ENCODE measurements around the gene ANXA11.
A peak's percentile ranks its signal among the peaks of the same experiment; 100 is the strongest.
"Not testable (repeated sequence)": the region's sequence is repeated elsewhere in the genome, so short reads cannot be mapped to it uniquely, and the experiment has no call there.

Gene ANXA11

DNA sequence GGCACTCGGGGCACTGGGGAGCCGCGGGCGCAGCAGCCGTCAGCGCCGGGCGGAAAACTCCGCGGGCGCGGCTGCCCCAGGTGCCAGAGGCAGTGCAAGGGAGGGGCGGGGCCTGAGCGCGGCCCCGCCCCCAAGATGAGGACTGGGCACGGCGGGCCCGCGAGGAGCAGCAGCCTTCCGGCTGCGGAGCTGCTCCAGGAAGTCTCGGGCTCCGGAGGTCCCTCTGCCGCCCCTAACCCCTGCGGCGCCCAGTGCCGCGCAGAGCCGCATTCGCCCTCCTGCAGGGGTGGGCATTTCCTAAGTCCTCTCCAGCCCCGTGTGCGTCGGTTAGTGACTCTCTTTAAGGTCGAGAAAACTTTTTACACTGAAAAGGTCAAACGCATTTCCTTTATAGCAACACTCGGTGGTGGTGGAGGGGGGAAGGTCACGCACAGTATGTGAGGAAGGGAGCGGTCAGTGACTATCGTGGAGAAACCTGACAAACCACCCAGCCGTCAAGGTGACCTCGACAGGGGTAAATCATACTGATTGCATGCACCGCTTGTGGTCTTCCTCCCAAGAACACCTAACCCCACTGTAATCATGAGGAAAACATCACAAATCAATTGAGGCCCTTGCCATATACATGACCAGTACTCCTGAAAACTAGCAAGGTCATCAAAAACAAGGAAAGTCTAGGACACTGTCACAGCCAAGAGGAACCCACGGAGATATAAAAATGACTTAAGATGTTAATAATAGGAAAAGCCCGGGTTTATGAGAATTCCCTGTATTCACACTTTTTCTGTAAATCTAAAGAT lies at the start of gene ANXA11:
Gene ANXA11 (minus strand): TSS at position 61 of the 800 bp plus-strand sequence. CDS start 32,676 bp downstream, outside the sequence.
- peak; percentile 89 for DNase-seq

DNA sequence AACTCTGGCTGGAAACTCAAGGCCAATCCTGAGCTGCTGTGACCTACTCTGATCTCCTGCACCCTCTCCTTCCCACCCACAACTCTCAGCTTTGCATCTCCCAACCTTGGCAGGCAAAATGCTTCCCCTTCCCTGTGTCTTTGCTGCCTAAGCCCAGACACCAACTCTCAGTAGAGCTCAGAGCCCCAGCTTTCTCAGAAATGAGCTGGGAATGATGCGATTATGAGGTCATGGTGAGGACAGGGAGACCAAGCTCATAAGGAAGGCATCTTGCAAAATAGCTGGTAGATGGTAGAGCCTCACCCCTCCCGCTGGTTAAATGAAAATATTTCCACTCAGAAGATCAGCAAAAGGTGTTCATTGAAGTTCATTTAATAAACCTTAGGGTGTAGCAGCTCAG lies 49.4 kb upstream of the ANXA11 start:
- not testable (repeated sequence) for DNase-seq

DNA sequence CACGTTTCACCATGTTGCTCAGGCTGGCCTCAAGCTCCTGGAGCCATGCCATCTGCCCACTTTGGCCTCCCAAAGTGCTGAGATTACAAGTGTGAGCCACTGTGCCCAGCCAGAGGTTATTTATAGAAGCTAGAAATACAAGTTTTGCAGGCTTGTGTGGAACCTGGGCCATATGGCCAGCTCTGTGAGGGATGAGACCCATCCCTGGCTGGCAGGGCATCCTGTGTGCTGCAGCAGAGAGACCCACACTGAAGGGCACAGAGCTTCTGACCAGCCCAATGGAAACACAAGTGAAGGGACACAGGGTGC lies 48.6 kb upstream of the ANXA11 start:
- not testable (repeated sequence) for DNase-seq

DNA sequence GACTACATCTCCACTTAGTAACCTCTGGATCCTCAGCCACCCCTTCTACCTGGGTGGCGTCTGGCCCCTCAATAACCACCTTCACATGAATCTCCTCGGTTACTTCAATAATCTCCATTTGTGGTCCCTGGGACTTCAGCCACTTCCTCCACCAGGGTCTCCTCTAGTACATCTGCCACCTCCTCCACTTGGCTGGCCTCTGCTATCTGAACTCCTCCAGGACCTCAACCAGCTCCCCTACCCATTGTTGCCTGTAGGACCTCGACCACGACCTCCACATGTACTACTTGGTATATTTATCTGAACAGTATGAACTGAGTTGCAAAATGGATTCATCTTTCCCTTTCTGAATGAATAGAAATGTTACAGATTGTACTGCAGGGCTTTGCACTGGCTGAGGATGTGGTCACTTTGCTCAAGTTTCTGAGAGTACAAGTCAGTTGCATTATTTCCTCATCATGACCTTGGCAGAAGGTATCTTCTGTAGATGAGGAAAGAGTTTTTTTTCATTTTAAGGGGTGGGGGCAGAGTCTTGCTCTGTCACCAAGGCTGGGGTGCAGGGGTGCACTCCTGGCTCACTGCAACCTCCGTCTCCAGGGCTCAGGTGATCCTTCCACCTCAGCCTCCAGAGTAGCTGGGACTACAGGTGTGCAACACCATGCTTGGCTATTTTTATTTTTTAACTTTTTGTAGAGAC lies 48.1 kb upstream of the ANXA11 start:
- DNase-seq: peak; percentile 24

DNA sequence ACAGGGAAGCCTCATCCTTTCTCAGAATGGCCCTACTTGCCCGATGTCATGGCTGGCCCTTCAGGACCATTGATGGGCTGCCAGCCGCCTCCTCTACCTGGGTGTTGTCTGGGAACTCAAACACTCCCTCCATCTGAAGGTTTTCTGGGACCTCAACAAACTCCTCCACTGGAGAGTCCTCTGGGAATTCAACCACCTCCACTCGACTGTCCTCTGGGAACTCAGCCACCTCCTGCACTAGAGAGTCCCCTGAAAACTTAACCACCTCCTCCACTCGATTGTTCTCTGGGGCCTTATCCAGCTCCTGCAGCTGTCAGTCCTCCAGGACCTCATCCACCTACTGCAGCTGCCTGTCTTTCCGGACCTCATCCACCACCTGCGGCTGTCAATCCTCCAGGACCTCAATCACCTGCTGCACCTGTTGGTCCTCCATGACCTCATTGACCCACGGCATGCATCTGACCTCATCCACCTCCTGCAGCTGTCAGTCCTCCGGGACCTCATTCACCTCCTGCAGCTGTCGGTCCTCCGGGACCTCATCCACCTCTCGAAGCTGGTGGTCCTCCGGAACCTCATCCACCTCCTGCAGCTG lies 47.1 kb upstream of the ANXA11 start:
- DNase-seq: no peak

DNA sequence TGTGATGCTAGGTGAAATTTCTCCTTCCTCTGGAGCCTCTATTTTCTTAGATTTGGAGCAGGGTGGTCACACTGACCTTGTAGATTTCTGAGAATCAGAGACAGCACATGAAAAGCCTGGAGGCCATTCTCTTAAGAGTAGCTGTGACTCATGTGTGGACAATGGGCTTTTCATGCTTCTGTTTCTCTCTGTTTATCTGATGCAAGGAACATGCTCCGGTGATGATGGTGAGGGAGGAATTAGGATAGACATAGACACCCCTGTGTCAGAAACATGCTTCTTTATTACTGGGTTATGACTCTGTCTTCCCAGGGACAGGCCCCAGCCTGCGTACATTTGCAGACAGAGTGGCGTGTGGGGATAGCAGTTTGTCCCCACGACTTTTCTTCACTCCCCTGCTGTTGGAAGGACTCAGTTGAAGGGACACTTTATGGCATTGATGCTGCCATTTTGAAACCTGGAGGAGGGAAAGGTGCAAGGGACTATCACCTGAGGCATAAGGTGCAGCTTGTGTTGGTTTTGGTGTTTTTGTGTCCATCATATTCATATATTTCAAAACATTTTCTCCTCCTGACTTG lies 46.5 kb upstream of the ANXA11 start:
- not testable (repeated sequence) for DNase-seq

DNA sequence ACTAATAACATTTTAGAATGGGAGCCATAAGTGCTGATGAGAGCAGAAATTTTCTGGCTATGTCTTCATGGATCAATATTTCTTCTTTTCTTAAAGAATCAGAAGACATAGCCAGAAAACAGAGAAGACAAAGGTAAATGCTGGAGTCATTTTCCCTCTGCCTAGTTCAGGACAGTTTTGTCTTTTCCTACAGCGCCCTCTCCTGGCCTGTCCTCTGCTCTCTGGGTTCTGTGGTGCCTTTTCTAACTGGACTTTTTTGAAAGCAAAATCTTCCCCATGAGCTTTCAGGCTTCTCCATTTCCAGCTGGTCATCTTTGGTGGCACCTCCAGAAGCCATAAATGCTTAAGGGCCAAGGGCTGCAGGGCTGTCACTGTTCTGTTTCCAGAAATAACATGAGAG lies 45.1 kb upstream of the ANXA11 start:
- not testable (repeated sequence) for DNase-seq

DNA sequence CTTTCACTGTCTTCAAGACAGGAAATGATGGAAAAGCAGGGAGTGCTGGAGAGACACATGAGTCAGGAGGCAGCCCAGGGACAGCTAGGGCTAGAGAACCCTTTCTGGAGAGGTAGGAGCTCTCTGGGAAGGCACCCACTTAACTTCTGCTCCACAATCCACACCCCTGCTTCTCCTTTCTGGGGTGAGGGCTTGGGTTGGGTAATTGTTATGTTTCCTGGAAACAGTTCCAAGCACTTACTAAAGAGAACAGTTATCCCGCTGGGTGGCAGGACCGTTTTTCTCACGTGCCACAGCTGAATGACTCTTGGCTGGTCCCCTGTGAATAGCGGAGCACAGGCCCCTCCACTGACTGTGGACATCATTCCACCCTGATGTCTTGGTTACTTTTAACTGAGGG lies 44.6 kb upstream of the ANXA11 start:
- peak; percentile 9 for DNase-seq

DNA sequence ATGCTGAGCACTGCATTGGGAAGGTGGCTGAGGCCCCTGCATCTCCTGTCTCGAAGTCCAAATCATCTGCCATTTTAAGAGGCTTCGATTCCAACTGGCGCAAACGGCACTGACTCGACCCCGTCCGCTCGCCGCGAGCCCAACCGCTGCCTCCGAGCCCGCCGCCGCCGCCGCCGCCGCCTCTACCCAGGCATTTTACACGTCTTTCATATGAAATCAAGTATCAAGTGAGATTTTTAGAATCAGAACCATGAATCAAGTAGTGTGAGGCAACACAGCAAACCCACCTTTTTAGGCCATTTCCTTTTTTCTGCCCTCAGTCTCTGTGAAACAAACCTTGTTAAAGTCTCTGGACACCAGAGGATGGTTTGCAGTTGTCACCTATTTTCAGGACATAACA lies 42.3 kb upstream of the ANXA11 start:
- not testable (repeated sequence) for DNase-seq

DNA sequence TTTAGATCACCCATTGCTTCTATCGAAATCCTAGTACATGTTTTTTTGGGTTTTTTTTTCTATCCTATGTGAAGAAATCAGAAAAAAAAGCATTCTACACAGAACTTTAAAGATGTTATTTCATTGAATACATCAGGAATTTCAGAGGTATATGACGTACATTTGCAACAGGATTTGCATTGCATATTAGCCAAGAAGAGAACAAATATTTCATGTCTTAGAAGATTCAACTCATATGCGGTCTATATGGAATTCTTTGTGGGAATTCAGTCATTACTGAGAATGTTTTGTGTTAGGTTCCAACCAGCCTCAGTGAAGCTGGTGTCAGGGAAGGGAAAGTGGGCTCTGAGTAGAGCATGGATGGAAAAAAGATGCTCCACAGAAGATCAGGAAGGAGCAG lies 39.0 kb upstream of the ANXA11 start:
- DNase-seq: not testable (repeated sequence)

DNA sequence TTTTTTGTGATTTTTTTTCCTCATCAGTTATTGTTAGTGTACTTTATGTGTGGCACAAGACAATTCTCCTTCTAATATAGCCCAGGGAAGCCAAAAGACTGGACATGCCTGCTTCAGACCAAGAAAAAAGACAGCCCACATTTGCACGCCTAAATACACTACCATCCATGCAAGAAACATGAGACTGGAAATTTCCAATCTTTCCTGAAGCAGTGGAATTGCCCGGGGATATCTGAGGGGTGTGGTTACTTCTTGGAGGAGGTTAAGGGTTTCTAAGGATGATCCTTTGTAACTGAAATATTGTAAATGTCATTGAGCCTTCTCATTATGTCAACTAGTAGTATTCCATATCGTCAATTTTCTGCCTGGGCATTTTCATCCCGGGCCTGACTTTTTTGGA lies 37.0 kb upstream of the ANXA11 start:
- not testable (repeated sequence) for DNase-seq

DNA sequence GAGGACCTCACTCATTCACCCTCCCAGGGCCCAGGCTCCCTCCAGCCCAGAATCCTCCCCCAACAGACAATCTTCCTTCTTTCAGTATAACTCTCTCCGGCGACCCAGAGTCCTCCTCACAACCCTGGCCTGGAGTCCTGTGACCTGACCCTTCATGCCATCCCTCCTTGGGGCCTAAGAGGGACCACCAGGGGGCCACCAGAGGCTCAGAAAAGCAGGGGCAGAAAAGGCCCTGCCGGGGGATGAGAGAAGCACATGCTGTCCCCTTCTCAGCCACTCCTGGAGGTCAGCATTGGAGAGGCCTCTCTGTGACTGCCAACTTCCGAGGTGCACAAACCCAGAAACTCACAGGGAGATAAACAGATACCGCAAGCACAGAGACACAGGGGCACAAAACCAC lies 31.1 kb upstream of the ANXA11 start:
- DNase-seq: not testable (repeated sequence)

DNA sequence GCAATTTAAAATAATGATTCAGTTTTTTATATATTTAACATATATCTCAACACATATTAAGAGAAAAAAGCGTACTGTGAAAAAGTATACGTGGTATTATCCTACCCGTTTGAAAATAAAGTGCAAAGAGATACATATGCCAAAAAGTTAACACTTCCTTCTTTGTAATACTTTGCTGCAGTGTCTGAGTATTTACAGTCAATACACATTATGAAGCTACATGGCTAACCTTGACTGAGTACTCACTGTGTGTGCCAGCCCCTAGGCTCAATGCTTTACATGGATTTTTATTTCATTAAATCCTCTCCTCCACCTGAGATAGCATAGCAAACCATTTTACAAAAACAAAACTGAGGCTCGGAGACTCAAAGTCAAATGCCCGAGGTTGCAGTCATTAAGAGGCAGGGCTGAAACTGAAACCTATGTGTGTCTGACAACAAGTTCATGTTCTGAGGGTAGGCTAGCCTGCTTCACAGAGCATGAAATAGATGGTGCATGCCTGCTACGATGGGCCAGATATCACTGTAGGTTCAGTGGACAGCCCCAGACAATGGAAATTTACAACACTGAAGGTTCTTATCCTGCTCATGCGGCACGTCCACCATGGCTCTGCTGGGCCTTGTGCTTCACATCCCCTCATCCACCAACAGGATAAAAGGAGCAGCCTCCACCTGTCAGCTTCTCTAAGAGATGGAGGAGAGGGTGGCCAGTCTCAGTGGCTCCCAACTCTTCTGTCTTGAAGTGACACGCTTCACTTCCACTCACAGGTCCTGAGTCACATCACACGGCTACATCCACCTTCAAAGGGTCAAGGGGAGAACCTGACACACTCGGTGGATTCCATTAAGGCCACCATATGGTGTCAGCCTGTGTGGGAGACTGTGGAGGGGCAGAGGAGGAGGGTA lies 29.2 kb upstream of the ANXA11 start:
- DNase-seq: not testable (repeated sequence)

DNA sequence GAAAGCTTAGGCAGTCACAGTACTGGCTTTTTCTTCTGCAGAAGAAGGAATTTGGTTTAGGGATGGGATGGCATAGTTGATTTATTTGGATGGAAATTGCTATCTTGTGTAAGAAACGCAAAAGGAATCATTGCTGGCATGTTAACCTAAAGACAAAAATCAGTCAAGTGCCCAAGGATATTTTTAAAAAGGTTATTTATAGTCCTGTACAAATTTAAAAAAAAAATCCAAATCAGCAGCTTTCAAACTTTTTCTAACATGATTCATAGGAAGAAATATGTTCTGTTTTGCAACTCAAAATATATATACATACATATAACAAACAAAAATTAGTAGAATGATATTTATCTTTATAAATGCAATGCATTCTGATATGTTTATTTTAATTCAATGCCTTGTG lies 28.5 kb upstream of the ANXA11 start:
- not testable (repeated sequence) for DNase-seq

DNA sequence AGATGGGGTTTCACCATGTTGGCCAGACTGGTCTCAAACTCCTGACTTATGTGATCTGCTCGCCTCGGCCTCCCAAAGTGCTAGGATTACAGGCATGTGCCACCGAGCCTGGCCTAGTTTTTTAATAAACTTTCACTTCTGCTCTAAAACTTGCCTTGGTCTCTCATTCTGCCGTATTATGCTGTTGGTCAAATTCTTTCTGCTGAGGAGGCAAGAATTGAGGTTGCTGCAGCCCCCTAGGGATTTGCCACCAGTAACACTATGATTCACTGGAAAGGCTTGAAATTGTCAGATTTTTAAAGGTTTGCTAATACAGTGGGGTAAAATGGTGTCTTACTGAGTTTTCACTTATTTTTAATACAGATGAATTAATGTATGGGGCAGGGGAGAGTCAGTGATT lies 21.4 kb upstream of the ANXA11 start:
- not testable (repeated sequence) for DNase-seq

DNA sequence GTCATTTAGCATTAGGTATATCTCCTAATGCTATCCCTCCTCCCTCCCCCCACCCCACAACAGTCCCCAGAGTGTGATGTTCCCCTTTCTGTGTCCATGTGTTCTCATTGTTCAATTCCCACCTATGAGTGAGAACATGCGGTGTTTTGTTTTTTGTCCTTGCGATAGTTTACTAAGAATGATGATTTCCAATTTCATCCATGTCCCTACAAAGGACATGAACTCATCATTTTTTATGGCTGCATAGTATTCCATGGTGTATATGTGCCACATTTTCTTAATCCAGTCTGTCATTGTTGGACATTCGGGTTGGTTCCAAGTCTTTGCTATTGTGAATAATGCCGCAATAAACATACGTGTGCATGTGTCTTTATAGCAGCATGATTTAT lies 17.7 kb upstream of the ANXA11 start:
- DNase-seq: not testable (repeated sequence)

DNA sequence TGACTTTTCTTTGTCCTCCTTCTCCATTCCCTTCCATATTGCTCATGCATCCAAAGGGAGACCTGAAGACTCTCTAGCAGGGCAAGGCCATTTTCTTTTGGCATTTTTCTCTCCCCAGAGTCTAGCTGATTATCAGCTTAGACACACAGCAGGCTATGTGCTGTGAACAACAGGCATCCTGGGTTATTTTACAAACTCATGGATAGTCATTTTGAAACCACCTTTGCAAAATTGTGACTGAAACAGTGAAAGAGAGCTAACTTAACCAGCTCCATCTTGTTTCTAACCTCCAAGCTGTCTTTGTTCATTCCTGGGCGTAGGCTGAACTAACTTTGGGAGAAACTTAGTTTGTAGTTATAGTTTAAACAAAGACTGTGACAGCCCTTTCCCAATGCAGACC lies 13.5 kb upstream of the ANXA11 start:
- not testable (repeated sequence) for DNase-seq

DNA sequence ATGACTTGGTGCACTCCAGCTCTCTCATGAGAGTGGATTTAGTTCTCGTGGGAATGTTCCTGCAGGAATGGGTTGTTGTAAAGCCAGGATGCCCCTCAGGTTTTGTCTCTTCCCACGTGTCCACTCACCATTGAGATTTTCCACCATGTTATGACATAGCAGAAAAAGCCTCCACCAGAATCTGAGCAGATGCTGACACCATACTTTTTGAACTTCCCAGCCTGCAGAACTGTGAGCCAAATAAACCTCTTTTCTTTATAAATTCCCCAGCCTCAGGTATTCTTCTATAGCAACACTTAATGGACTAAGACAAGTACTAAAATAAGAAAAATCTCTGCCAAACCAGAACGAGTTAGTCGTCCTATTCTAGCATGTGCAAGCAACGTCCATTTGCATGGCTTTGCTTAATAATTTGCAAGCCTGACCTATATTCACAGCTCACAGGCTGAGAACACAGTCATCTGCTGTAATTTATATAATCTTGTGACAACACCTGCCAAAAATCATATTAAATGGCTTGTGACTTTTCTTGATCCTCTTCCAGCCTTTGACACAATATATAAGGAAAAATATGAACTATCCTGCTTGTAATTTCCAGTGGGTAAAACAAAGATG lies 9.1 kb upstream of the ANXA11 start:
- DNase-seq: not testable (repeated sequence)

DNA sequence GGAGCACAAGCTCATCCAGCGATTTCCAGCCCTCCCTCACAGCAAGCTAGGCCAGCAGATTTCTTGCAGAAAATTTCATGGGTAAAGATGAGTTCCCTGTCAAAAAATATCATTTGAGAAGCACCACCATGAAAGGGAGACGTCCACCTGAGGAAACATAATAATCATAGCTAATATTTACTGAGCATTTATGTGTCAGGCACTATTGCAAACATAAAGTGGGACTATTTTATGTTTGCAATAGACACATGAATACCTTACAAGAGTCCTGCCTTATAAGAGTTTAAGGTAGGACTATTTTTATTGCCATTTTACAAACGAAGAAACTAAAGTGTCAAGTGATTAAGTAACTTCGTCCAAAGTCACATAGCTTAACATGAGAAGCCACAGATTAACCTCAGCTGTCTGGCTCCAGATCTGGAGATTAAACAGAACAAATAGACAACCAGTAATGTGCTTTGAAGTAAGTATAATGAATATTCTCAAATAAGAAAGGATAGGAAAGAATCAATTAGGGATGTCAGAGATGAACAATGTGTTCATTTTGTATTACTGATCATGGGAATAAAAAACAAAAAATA lies 7.3 kb upstream of the ANXA11 start:
- not testable (repeated sequence) for DNase-seq

DNA sequence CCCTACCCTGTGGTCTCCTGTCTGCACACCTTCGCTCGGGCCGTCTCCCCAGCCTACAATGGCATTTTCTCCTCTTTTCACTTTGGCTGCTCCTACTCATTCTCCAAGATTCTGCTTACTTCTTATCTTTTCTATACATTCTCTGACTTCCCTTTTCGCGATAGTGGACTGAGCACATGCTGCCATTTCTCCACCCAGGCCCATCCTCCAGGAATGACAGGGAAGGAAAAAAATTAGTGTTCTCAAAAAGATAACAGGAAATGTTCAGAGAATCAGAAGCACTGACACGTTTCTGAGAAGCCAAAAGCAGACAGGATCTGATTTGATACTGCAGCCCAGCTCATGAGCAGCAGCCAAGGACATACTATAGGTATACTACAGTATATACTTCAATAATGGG lies 6.4 kb upstream of the ANXA11 start:
- DNase-seq: no peak

DNA sequence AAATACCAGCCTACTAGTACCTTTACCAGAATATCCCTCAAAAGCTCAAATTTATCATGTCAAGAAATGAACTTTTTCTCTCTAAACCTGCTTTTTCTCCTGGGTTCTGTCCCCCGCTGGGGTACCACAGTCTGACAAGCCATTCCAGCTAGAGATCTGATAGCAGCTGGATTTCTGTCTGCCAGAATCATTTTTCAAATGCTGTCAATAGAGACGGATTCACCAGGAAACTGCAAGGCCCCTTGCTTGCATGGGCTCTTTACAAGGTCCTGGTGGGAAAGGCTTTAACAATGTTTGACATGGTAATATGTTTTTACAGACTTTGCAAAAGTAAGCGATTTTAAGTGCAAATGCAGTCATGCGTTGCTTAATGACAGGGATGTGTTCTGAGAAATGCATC lies 4.9 kb upstream of the ANXA11 start:
- no peak for DNase-seq
